Measurements from ENCODE around the gene FHDC1.
"Not testable (repeated sequence)": the region's sequence is repeated elsewhere in the genome, so short reads cannot be mapped to it uniquely, and the experiment has no call there.

FHDC1 gene, protein sequence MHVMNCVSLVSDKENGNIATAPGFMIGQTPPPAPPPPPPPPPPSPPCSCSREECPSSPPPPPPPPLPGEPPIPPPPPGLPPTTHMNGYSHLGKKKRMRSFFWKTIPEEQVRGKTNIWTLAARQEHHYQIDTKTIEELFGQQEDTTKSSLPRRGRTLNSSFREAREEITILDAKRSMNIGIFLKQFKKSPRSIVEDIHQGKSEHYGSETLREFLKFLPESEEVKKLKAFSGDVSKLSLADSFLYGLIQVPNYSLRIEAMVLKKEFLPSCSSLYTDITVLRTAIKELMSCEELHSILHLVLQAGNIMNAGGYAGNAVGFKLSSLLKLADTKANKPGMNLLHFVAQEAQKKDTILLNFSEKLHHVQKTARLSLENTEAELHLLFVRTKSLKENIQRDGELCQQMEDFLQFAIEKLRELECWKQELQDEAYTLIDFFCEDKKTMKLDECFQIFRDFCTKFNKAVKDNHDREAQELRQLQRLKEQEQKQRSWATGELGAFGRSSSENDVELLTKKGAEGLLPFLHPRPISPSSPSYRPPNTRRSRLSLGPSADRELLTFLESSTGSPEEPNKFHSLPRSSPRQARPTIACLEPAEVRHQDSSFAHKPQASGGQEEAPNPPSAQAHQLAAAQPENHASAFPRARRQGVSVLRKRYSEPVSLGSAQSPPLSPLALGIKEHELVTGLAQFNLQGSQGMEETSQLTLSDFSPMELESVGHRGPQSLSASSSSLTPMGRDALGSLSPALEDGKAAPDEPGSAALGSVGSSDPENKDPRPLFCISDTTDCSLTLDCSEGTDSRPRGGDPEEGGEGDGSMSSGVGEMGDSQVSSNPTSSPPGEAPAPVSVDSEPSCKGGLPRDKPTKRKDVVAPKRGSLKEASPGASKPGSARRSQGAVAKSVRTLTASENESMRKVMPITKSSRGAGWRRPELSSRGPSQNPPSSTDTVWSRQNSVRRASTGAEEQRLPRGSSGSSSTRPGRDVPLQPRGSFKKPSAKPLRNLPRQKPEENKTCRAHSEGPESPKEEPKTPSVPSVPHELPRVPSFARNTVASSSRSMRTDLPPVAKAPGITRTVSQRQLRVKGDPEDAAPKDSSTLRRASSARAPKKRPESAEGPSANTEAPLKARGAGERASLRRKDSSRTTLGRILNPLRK

GRCh38 chr4:152935631-152936445 lies at the start of gene FHDC1:
Gene FHDC1, plus strand, starts transcription at chr4:152936323. Its CDS starts 6,735 bp downstream, at chr4:152943058.
- DNase-seq = peak; percentile 83

DNA sequence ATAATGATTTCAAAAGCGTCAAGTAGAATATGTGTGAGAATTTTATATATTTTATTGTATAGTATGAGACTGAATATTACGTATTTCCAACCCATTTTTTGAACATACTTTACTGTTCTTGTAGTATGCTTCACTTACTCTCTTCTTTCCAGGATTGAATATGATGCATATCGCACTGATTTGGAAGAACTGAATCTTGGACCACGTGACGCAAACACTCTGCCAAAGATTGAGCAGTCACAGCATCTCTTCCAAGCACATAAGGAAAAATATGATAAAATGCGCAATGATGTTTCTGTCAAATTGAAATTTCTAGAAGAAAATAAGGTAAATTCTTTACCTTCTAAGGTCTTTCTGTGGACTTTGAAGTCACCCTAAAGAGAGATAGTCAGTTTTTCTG lies 48.1 kb upstream of the FHDC1 start:
- no peak for DNase-seq

DNA sequence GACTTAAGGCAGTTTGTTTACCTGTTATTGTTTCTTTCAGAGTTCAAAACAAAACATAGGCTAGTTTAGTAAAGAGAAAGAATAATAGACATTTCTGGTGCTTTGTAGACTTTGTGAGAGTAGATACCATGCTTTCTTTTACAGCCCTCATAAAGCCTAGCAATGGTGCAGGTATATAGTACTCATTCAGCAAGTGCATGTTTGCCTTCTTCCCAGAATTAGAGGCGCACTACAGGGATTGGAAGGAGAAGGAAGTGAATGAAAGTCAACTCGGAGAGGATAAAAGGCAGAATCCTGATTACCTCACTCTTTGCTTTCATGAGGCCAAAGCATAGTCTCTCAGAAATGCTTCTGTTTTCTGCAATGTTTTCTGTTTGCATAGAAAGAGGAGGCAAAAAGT lies 43.1 kb upstream of the FHDC1 start:
- DNase-seq = no peak

DNA sequence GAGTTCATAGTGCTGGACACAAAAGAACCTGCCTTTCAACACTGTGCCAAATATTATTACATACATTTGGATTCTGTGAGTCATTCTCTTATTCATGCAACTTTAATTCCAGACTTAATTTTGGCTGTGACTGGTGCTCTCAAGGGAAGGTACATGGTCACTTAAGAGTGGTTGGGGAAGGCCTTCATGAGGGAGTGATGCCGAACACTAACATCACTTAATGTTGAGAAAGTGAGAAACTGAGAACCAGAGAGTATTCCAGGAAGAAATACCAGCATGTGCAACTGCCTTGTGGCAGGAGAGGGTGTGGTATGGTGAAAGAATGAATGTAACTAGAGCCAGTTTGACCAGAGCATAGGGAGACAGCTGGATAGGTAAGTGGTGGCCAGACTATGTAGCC lies 41.5 kb upstream of the FHDC1 start:
- DNase-seq = no peak

DNA sequence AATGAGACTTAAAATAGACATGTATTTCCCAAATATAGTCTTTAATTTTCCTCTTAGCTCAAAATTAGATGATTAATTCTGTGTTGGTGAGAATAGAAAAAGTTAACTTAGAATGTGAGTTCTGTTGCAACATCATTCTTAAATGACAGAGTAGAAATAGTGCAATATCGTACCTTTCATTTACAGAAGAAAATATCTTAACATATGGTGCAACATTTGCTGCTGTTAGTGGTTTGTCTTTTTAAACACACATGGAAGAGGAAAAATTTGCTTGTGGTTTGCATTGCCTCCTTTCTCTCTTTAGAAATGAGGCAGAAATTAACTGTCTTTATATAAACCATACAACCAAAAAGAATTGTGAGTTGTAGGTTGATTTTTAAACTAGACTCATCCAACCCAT lies 39.3 kb upstream of the FHDC1 start:
- no peak for DNase-seq

GRCh38 chr4:152898133-152898532 lies 38.0 kb upstream of the FHDC1 start:
- not testable (repeated sequence) for DNase-seq

- DNase-seq = no peak
Measured at GRCh38 chr4:152898606-152899005, 37.5 kb upstream of the FHDC1 start.

DNA sequence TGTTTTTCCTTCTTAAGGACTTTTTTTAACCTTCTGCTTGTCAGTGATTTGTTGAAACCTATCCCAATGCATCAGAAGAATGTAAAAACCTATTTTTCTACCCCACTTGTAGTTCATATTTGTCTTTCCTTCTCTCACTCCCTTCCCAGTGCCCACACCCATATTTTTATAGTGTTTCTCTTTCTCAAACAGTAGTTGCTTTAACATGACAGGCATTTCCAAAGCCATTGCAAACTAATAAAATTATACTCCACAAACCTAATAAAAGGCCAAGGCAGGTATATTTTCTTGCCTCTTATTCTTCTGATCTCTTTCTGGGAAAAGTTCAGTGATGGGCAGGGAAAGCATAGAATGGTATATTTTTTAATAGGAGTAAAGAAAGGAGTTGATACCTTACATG lies 35.7 kb upstream of the FHDC1 start:
- DNase-seq = no peak

GRCh38 chr4:152901205-152901604 lies 34.9 kb upstream of the FHDC1 start:
- DNase-seq = no peak

- DNase-seq = no peak
Measured at GRCh38 chr4:152903658-152904057, 32.5 kb upstream of the FHDC1 start.

DNA sequence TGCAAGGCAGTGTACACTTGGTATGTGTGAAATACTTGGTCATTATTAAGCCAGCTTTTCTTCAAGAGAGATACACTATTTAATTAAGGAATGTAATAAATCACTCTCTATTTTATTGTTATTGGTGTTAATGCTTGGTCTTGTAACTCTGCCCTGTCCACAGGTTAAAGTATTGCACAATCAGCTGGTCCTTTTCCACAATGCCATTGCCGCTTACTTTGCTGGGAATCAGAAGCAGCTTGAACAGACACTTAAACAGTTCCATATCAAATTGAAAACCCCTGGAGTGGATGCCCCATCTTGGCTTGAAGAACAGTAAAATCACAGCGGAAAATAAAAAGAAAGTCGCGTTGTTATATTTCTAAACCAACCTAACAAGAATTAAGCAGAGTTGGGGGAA lies 26.2 kb upstream of the FHDC1 start:
- no peak for DNase-seq

DNA sequence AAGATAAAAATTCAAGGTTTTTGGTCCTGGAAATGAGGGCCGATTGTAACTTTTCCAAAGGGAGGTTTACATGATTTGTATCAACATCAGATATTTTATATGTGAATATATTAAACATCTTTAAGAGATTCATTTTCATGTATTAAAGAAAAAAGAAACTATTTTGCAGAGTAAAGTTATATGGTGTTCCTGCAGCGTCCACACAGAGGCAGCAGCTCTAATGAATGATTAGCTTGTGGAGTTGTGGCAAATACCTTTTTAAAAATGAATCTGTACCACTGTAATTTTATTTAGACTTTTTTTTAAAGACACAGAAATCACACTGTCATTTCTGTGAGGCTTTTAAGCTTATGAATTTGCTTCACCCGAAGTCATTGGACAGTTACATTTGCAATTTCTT lies 25.6 kb upstream of the FHDC1 start:
- DNase-seq = no peak

DNA sequence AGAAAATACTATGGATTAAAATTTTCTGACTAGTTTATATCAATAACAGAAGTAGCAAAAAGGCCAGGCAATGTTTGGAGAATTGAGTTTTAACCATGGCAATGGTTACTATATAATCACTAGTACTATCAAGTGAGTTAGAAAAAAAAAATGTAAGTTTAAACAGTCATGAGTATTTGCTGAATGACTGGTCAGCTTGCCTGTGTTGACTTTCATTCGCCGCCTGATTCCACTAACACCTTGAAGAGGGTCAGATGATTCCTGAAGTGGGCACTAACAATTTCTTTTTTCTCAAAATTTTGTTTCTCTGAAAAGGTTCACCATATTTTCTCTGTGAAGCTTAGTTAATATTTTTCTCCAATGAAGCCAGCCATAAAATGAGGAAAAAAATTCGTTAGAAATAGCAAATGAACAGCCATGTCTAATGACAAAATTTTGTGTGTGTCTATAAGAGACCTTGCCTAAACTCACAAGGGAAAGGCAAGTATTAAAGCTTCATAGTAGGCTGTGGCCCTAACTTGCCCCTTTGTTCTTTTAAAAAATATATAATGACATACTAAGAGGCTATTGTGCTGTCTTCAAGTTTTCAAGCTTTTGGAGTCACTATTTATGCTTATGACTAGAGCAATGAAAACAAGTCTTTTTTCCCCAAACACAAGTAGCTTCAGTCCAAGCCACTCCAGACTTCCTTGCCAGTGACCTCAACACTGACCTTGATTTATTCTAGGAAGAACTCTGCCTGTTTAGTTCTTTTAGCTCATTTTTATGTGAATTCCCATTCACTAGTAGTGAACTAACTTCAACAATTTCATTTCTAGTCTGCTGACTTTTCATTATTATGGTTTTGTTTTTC lies 18.4 kb upstream of the FHDC1 start:
- no peak for DNase-seq

- DNase-seq = no peak
Measured at GRCh38 chr4:152919826-152920225, 16.3 kb upstream of the FHDC1 start.

- DNase-seq = no peak
Measured at GRCh38 chr4:152920768-152921167, 15.4 kb upstream of the FHDC1 start.

GRCh38 chr4:152921284-152921683 lies 14.8 kb upstream of the FHDC1 start:
- DNase-seq = no peak

- no peak for DNase-seq
Measured at GRCh38 chr4:152925851-152926250, 10.3 kb upstream of the FHDC1 start.

DNA sequence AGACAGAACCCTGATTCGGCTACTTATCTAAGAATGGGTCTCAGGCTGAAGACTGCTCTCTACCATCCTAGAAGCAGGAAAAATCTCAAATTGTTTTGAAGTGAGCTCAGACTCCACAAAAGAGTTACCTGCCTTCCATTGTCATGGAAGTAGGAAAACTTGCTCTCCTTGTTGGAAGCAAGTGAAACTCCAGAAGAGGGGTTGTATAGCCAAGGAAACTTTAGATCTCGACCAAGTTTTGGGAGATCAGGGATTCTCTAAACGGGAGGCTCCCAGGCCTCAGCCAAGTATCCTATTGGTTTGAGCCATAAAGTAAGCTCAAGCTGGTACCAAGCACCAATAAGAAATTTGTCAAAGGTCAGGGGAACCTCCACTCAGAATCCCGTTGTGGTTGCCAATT lies 9.2 kb upstream of the FHDC1 start:
- DNase-seq = no peak

- DNase-seq = no peak
Measured at GRCh38 chr4:152927737-152928136, 8.4 kb upstream of the FHDC1 start.

- DNase-seq = no peak
Measured at GRCh38 chr4:152928286-152928685, 7.8 kb upstream of the FHDC1 start.

- DNase-seq = no peak
Measured at GRCh38 chr4:152929888-152930287, 6.2 kb upstream of the FHDC1 start.

DNA sequence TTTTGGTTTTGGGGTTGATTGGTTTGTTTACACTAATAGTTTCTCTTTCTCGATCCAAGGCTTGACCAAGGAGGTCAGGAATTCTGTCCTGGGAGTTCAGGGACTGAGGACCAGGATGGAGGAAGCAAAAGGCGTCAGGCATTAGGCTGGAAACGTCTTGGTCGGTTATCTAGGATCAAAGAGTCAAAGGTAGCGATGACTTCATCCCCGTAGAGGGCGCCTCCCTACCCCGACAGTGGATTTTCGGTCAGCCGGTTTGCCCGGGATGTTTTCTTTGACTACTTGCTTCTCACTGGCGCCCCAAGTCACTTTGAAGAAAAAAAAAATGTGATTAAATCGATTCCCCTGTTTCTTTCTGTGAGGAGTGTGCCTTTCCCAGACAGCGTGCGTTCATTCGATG lies 980 bp upstream of the FHDC1 start:
- DNase-seq = peak; percentile 12

Data from DMS153 (cell line).